Measurements from ENCODE around the gene PARP2. TPM values are rescaled to one million over a fixed set of nuclear protein-coding genes. Genes with fewer than 3 reads are reported as not detected.

The PARP2 gene
- total and polyA plus RNA-seq, 4 donors, result 10.9 to 17.7 (median 15.4) TPM

- Histone ChIP-seq H3K27me3 (ENCODE audit: control insufficient read depth in 3 of 3, insufficient read depth in 3 of 3, low read length in 2 of 3) (no peaks in the 10 kb centered on the region), H3K9me3 (ENCODE audit: control insufficient read depth in 4 of 4, insufficient read depth in 3 of 4, low read length in 3 of 4) (no peaks in the 10 kb centered on the region), H3K9ac (ENCODE audit: insufficient read depth in 1 of 2, low read length in 2 of 2) (no peak overlapping the region), H3K36me3 (ENCODE audit: control insufficient read depth in 4 of 4, insufficient read depth in 4 of 4, low read length in 4 of 4) (peaks cover 25 to 81% (median 40%) of the 10 kb centered on the region in 4 donors), H3K4me1 (ENCODE audit: control insufficient read depth in 5 of 5, insufficient read depth in 5 of 5, low read length in 5 of 5) (no peaks in the 10 kb centered on the region), H3K27ac (ENCODE audit: low read depth in 1 of 2, low read length in 1 of 2) (no peak overlapping the region), H3K4me3 (no peak overlapping the region)
- 94 to 95% methylated on average over 2 of the region's 2 CpGs for WGBS, 2 donors
- no peak for ATAC-seq (ENCODE audit: insufficient read depth, low FRiP score)
- no peak for DNase-seq
- TF ChIP-seq CTCF (IDR thresholded peaks at IDR 0.05; ENCODE audit: control extremely low read depth, extremely low read depth), result no peak
These were observed 33.7 kb downstream of the PARP2 start for GRCh38 chr14:20377171-20377570.

GRCh38 chr14:20379743-20380142, 36.3 kb downstream of the PARP2 start:
- Histone ChIP-seq H3K9ac (ENCODE audit: insufficient read depth in 1 of 2, low read length in 2 of 2) (no peak overlapping the region), H3K27me3 (ENCODE audit: control insufficient read depth in 3 of 3, insufficient read depth in 3 of 3, low read length in 2 of 3) (no peaks in the 10 kb centered on the region), H3K36me3 (ENCODE audit: control insufficient read depth in 4 of 4, insufficient read depth in 4 of 4, low read length in 4 of 4) (peaks cover 10 to 87% (median 34%) of the 10 kb centered on the region in 4 donors), H3K27ac (ENCODE audit: low read depth in 1 of 2, low read length in 1 of 2) (no peak overlapping the region), H3K4me1 (ENCODE audit: control insufficient read depth in 5 of 5, insufficient read depth in 5 of 5, low read length in 5 of 5) (no peaks in the 10 kb centered on the region), H3K4me3 (no peak overlapping the region), H3K9me3 (ENCODE audit: control insufficient read depth in 4 of 4, insufficient read depth in 3 of 4, low read length in 3 of 4) (no peaks in the 10 kb centered on the region)
- TF ChIP-seq CTCF (IDR thresholded peaks at IDR 0.05; ENCODE audit: control extremely low read depth, extremely low read depth), result no peak
- WGBS, 2 donors, result 68 to 72% methylated on average over 1 of the region's 1 CpG
- no peak for DNase-seq
- no peak for ATAC-seq (ENCODE audit: insufficient read depth, low FRiP score)

- Histone ChIP-seq H3K9ac (ENCODE audit: insufficient read depth in 1 of 2, low read length in 2 of 2) (no peak overlapping the region), H3K9me3 (ENCODE audit: control insufficient read depth in 4 of 4, insufficient read depth in 3 of 4, low read length in 3 of 4) (no peaks in the 10 kb centered on the region), H3K27ac (ENCODE audit: low read depth in 1 of 2, low read length in 1 of 2) (no peak overlapping the region), H3K36me3 (ENCODE audit: control insufficient read depth in 4 of 4, insufficient read depth in 4 of 4, low read length in 4 of 4) (peaks cover 8 to 88% (median 33%) of the 10 kb centered on the region in 4 donors), H3K4me1 (ENCODE audit: control insufficient read depth in 5 of 5, insufficient read depth in 5 of 5, low read length in 5 of 5) (no peaks in the 10 kb centered on the region), H3K4me3 (no peak overlapping the region), H3K27me3 (ENCODE audit: control insufficient read depth in 3 of 3, insufficient read depth in 3 of 3, low read length in 2 of 3) (no peaks in the 10 kb centered on the region)
- no peak for TF ChIP-seq CTCF (IDR thresholded peaks at IDR 0.05; ENCODE audit: control extremely low read depth, extremely low read depth)
- WGBS, 2 donors, result 93 to 96% methylated on average over 6 of the region's 6 CpGs
- no peak for DNase-seq
- ATAC-seq (ENCODE audit: insufficient read depth, low FRiP score), result no peak
These were observed 37.2 kb downstream of the PARP2 start for GRCh38 chr14:20380681-20381080.

- H3K4me1 ChIP-seq (ENCODE audit: control insufficient read depth in 5 of 5, insufficient read depth in 5 of 5, low read length in 5 of 5), result no peaks in the 10 kb centered on the region
- H3K9ac ChIP-seq (ENCODE audit: insufficient read depth in 1 of 2, low read length in 2 of 2), result no peak overlapping the region
- no peaks in the 10 kb centered on the region for H3K9me3 ChIP-seq (ENCODE audit: control insufficient read depth in 4 of 4, insufficient read depth in 3 of 4, low read length in 3 of 4)
- TF ChIP-seq CTCF (IDR thresholded peaks at IDR 0.05; ENCODE audit: control extremely low read depth, extremely low read depth), result no peak
- H3K27me3 ChIP-seq (ENCODE audit: control insufficient read depth in 3 of 3, insufficient read depth in 3 of 3, low read length in 2 of 3), result no peaks in the 10 kb centered on the region
- WGBS, 2 donors, result 84 to 87% methylated on average over 7 of the region's 7 CpGs
- ATAC-seq (ENCODE audit: insufficient read depth, low FRiP score) (no peak), DNase-seq (no peak)
- no peak overlapping the region for H3K27ac ChIP-seq (ENCODE audit: low read depth in 1 of 2, low read length in 1 of 2)
- no peak overlapping the region for H3K4me3 ChIP-seq
- peaks cover 12 to 88% (median 31%) of the 10 kb centered on the region in 4 donors for H3K36me3 ChIP-seq (ENCODE audit: control insufficient read depth in 4 of 4, insufficient read depth in 4 of 4, low read length in 4 of 4)
These were observed 37.9 kb downstream of the PARP2 start for GRCh38 chr14:20381341-20381740.

All from lung (tissue), 12 donors.